CD4-positive, alpha-beta T cell (primary cell): Measurements from ENCODE around the gene MYCBP2. TPM values are rescaled to one million over a fixed set of nuclear protein-coding genes. Genes with fewer than 3 reads are reported as not detected.

Experiments
- ATAC-seq: fragments of 200-7000 bp; cut with Tn5 transposase; one replicate; pipeline ENCODE4 v1.10.0; 2022; ENCODE audit warnings: mild to moderate bottlenecking; ENCODE audit not compliant: poor library complexity
- CTCF ChIA-PET: fragments of 350-600 bp; sonication (Branson Sonifier 250); formaldehyde crosslinking; loops from one replicate; lab custom pipeline; 2021; ENCODE audit warnings: antibody characterized with exemption, inconsistent platforms; lab: Charles Lee
- POLR2A ChIA-PET: fragments of 350-600 bp; sonication (Branson Sonifier 250); formaldehyde crosslinking; loops from one replicate; lab custom pipeline; 2021; ENCODE audit warnings: antibody characterized with exemption, inconsistent platforms; lab: Charles Lee
- DNase-seq, 14 experiments: peaks; one replicate each; pipeline ENCODE4 v3.0.0-alpha.2; 2013 to 2020; ENCODE audit warnings: mixed read lengths in 2 of 14
- H3K27ac ChIP-seq, 2 donors: one replicate each; pipeline versions ENCODE4 v1.5.1 to v1.7.0; 2013; ENCODE audit warnings: low read length in 2 of 2, low read depth in 1 of 2, mild to moderate bottlenecking in 1 of 2
- H3K27me3 ChIP-seq, 2 experiments: 1 replicate in 1 of 2; 2 replicates in 1 of 2; pipeline versions ENCODE4 v1.6.1 to v1.7.0; 2013; ENCODE audit warnings: low read length in 2 of 2, control low read depth in 1 of 2, mild to moderate bottlenecking in 1 of 2, moderate library complexity in 1 of 2; ENCODE audit not compliant: insufficient read depth in 2 of 2, control insufficient read depth in 1 of 2
- H3K36me3 ChIP-seq: one replicate; pipeline ENCODE4 v1.6.1; 2013; ENCODE audit warnings: low read length, control low read depth; ENCODE audit not compliant: insufficient read depth
- H3K4me1 ChIP-seq: one replicate; pipeline ENCODE4 v1.6.1; 2013; ENCODE audit warnings: low read length, control low read depth; ENCODE audit not compliant: insufficient read depth
- H3K4me3 ChIP-seq: one replicate; pipeline ENCODE4 v1.5.1; 2013; ENCODE audit warnings: mild to moderate bottlenecking, low read length, moderate library complexity
- H3K9me3 ChIP-seq, 2 experiments: 1 replicate in 1 of 2; 2 replicates in 1 of 2; pipeline versions ENCODE4 v1.6.1 to v1.7.0; 2013; ENCODE audit warnings: low read length in 2 of 2, mild to moderate bottlenecking in 2 of 2, control low read depth in 1 of 2, moderate library complexity in 1 of 2; ENCODE audit not compliant: control insufficient read depth in 1 of 2, insufficient read depth in 1 of 2
- H3K27ac Mint-ChIP-seq: one replicate; pipeline ENCODE4 v1.8.0; 2020; ENCODE audit warnings: mixed read lengths
- H3K27me3 Mint-ChIP-seq: one replicate; pipeline ENCODE4 v1.8.0; 2021; ENCODE audit warnings: mixed read lengths
- H3K36me3 Mint-ChIP-seq: one replicate; pipeline ENCODE4 v1.8.0; 2021; ENCODE audit warnings: low read depth, mixed read lengths
- H3K4me1 Mint-ChIP-seq: one replicate; pipeline ENCODE4 v1.8.0; 2021; ENCODE audit warnings: low read depth, mixed read lengths
- H3K4me3 Mint-ChIP-seq: one replicate; pipeline ENCODE4 v1.8.0; 2020; ENCODE audit warnings: mild to moderate bottlenecking, mixed read lengths
- H3K9me3 Mint-ChIP-seq: one replicate; pipeline ENCODE4 v1.8.0; 2020; ENCODE audit warnings: mixed read lengths
- CTCF ChIP-seq: fragments of 200-600 bp; IDR thresholded peaks from one replicate; pipeline ENCODE4 v1.8.0; 2022; ENCODE audit warnings: antibody characterized with exemption, mild to moderate bottlenecking
- intact Hi-C, 2 experiments: fragments of 100-400 bp; cut with DNase I in 1 of 2; cut with micrococcal nuclease in 1 of 2; formaldehyde crosslinking; loops; one replicate each; pipeline versions ENCODE4 v1.15.1 to v1.9.0; 2023 to 2025; cut with DNase I, micrococcal nuclease
- total RNA-seq, 174 experiments: library from RNA in 2 of 174; stranded (reverse) in 2 of 174; gene quantifications; one replicate each; pipeline ENCODE4 v1.2.3 and lab custom pipeline; 2021 to 2026

MYCBP2 gene
- total RNA-seq, 2 experiments from 2014 or later = 116 to 119 TPM

GRCh38 chr13:77048681-77049080, 278.2 kb downstream of the MYCBP2 start:
- peaks cover 78% of the 10 kb centered on the region for H3K36me3 Mint-ChIP-seq
- POLR2A ChIA-PET = interaction anchor here (1.0 kb wide), 1 partner anchor 22 kb away, joined by 5 read pairs; no protein-coding TSS in a partner anchor
- H3K4me3 ChIP-seq = no peak overlapping the region

GRCh38 chr13:77047649-77048343, 279.1 kb downstream of the MYCBP2 start:
- Mint-ChIP-seq H3K27ac (peak overlapping the region; percentile 60), H3K4me3 (no peak overlapping the region), H3K9me3 (no peaks in the 10 kb centered on the region), H3K4me1 (no peaks in the 10 kb centered on the region), H3K36me3 (peaks cover 73% of the 10 kb centered on the region), H3K27me3 (no peaks in the 10 kb centered on the region)
- no peak overlapping the region for H3K4me3 ChIP-seq
- intact Hi-C loops = no loop called here
- no peaks in the 10 kb centered on the region for H3K9me3 ChIP-seq
- POLR2A ChIA-PET = no interaction called here
- peaks cover 62% of the 10 kb centered on the region for H3K36me3 ChIP-seq
- H3K27ac ChIP-seq = no peak overlapping the region
- CTCF ChIA-PET = no interaction called here
- no peak for TF ChIP-seq CTCF
- H3K27me3 ChIP-seq = no peaks in the 10 kb centered on the region
- DNase-seq (no peak), ATAC-seq (no peak)
- no peaks in the 10 kb centered on the region for H3K4me1 ChIP-seq

More at GRCh38 chr13:77048681-77049080, 278.2 kb downstream of the MYCBP2 start:
- no peak overlapping the region for H3K27ac ChIP-seq
- DNase-seq (no peak), ATAC-seq (no peak)
- no peak overlapping the region for H3K4me3 Mint-ChIP-seq
- no peaks in the 10 kb centered on the region for H3K9me3 ChIP-seq
- no peaks in the 10 kb centered on the region for H3K27me3 Mint-ChIP-seq
- no peaks in the 10 kb centered on the region for H3K4me1 Mint-ChIP-seq
- H3K27ac Mint-ChIP-seq = peak overlapping the region; percentile 64
- no peak for TF ChIP-seq CTCF
- H3K36me3 ChIP-seq = peaks cover 71% of the 10 kb centered on the region
- H3K4me1 ChIP-seq = no peaks in the 10 kb centered on the region
- intact Hi-C loops = no loop called here
- H3K27me3 ChIP-seq = no peaks in the 10 kb centered on the region
- CTCF ChIA-PET = no interaction called here
- no peaks in the 10 kb centered on the region for H3K9me3 Mint-ChIP-seq

- no peak for TF ChIP-seq CTCF
- Histone ChIP-seq H3K27ac (no peak overlapping the region), H3K4me1 (no peaks in the 10 kb centered on the region), H3K27me3 (no peaks in the 10 kb centered on the region), H3K9me3 (no peaks in the 10 kb centered on the region), H3K36me3 (peaks cover 23% of the 10 kb centered on the region), H3K4me3 (no peak overlapping the region)
- Mint-ChIP-seq H3K4me1 (no peaks in the 10 kb centered on the region), H3K9me3 (no peaks in the 10 kb centered on the region), H3K27me3 (no peaks in the 10 kb centered on the region), H3K36me3 (peaks cover 27% of the 10 kb centered on the region), H3K27ac (peak overlapping the region; percentile 9), H3K4me3 (no peak overlapping the region)
- DNase-seq (no peak), ATAC-seq (no peak)
- ChIA-PET POLR2A (interaction anchor here (1.0 to 3.3 kb wide), 2 partner anchors 16 to 51 kb away, joined by 3 to 27 read pairs; partner anchors contain the start of genes CLN5 and FBXL3), CTCF (interaction anchor here (0.5 to 1.1 kb wide), 3 partner anchors 63 to 239 kb away, joined by 3 to 4 read pairs (median 3); no protein-coding TSS in a partner anchor)
- intact Hi-C loops = no loop called here
These were observed 284.2 kb downstream of the MYCBP2 start for GRCh38 chr13:77042566-77043177.
